K562 (cell line): ENCODE measurements around the gene FOXP3.

ENCODE experiments used
- EP300 ChIP-seq: IDR thresholded peaks from 2 replicates; pipeline ENCODE4 v1.6.1; 2012; ENCODE audit warnings: low read length, improper control_type of control experiment
- MXI1 ChIP-seq: IDR thresholded peaks from 2 replicates; pipeline ENCODE4 v1.6.1; 2011; ENCODE audit warnings: low read depth, mild to moderate bottlenecking, improper control_type of control experiment, low read length
- PHTF2 ChIP-seq: fragments of 250-450 bp; sonication (Bioruptor Pico); IDR thresholded peaks from 2 replicates; pipeline ENCODE4 v1.5.0; 2021; ENCODE audit warnings: mild to moderate bottlenecking
- ZNF133 ChIP-seq: fragments of 250-450 bp; sonication (Bioruptor Pico); IDR thresholded peaks from 2 replicates; pipeline ENCODE4 v1.4.0; 2020; ENCODE audit warnings: mild to moderate bottlenecking
- ZNF436 ChIP-seq: fragments of 250-450, 450-650 bp; sonication (Bioruptor Pico); formaldehyde crosslinking; IDR thresholded peaks from 2 replicates; pipeline ENCODE4 v1.7.0; 2020; ENCODE audit warnings: mild to moderate bottlenecking

GRCh38 chrX:49268702-49269009 is 4.1 kb upstream of the FOXP3 start:
- TF ChIP-seq ZNF436 (CRISPR knock-in tag) = no peak
- TF ChIP-seq MXI1 = no peak
- TF ChIP-seq EP300 = no peak
- no peak for TF ChIP-seq PHTF2
- TF ChIP-seq ZNF133 (CRISPR knock-in tag) = no peak
